SU-DHL-6 (cell line): ENCODE data around the gene NDFIP1.

ENCODE experiments used
- H2AFZ ChIP-seq: fragments of 200-600 bp; sonication (generic); 2 replicates; pipeline ENCODE4 v1.6.1; 2014; ENCODE audit warnings: low read depth, mild to moderate bottlenecking, moderate library complexity, mixed read lengths, antibody characterized with exemption, low read length; ENCODE audit not compliant: severe bottlenecking
- H3F3A ChIP-seq: fragments of 200-600 bp; shearing (Covaris generic); 2 replicates; pipeline ENCODE4 v1.6.0; 2016; ENCODE audit warnings: antibody characterized with exemption, mild to moderate bottlenecking; ENCODE audit not compliant: insufficient read depth
- H3K27ac ChIP-seq: fragments of 200-600 bp; sonication (generic); 2 replicates; pipeline ENCODE4 v1.5.1; 2016; ENCODE audit warnings: low read depth, mild to moderate bottlenecking, low read length, moderate library complexity, mixed read lengths
- H3K27me3 ChIP-seq: fragments of 200-600 bp; sonication (generic), shearing (Covaris generic); 2 replicates; pipeline ENCODE4 v1.6.0; 2014; ENCODE audit warnings: mild to moderate bottlenecking, low read length
- H3K36me3 ChIP-seq: fragments of 200-600 bp; sonication (generic); 2 replicates; pipeline ENCODE4 v1.6.1; 2014; ENCODE audit warnings: mild to moderate bottlenecking, low read length, mixed read lengths
- H3K4me2 ChIP-seq: fragments of 300-600, 200-600 bp; shearing (Covaris generic), sonication (generic); 2 replicates; pipeline ENCODE4 v1.6.0; 2014; ENCODE audit warnings: low read length, low read depth, mild to moderate bottlenecking; ENCODE audit not compliant: poor library complexity, severe bottlenecking
- H3K4me3 ChIP-seq: fragments of 200-600 bp; sonication (generic); 2 replicates; pipeline ENCODE4 v1.5.1; 2014; ENCODE audit warnings: antibody characterized with exemption, low read length, mild to moderate bottlenecking, mixed read lengths; ENCODE audit not compliant: insufficient read depth, poor library complexity, severe bottlenecking
- H3K79me2 ChIP-seq: fragments of 200-600 bp; sonication (generic); 2 replicates; pipeline ENCODE4 v1.6.1; 2014; ENCODE audit warnings: mild to moderate bottlenecking, low read length, moderate library complexity; ENCODE audit not compliant: insufficient read depth
- H3K9ac ChIP-seq: fragments of 200-600 bp; sonication (generic); 2 replicates; pipeline ENCODE4 v1.7.0; 2014; ENCODE audit warnings: mild to moderate bottlenecking, low read length
- H3K9me2 ChIP-seq: fragments of 200-600 bp; sonication (generic); replicated peaks from 2 replicates; pipeline ENCODE4 v1.6.1; 2014; ENCODE audit warnings: low read length; ENCODE audit not compliant: insufficient read depth
- H3K9me3 ChIP-seq: fragments of 200-600 bp; sonication (generic); 2 replicates; pipeline ENCODE4 v1.6.1; 2014; ENCODE audit warnings: low read length, mixed read lengths; ENCODE audit not compliant: insufficient read depth
- H4K20me1 ChIP-seq: fragments of 200-600 bp; sonication (generic); 2 replicates; pipeline ENCODE4 v1.6.1; 2014; ENCODE audit warnings: low read depth, mild to moderate bottlenecking, antibody characterized with exemption, low read length, moderate library complexity, mixed read lengths
- EZH2phosphoT487 ChIP-seq: fragments of 200-600 bp; sonication (generic), shearing (Covaris generic); conservative IDR thresholded peaks from 2 replicates; pipeline ENCODE4 v1.6.1; 2018; ENCODE audit warnings: mild to moderate bottlenecking, antibody characterized with exemption, low read length, moderate library complexity, mixed read lengths
- TF ChIP-seq, protein P1 (sequence below): fragments of 200-600 bp; sonication (generic); IDR thresholded peaks from one replicate; pipeline ENCODE4 v1.5.1; 2017; ENCODE audit warnings: antibody characterized with exemption, mild to moderate bottlenecking, low read length, moderate library complexity; ENCODE audit not compliant: insufficient read depth, poor library complexity, severe bottlenecking

Gene NDFIP1

GRCh38 chr5:142074006-142074405 is 34.6 kb upstream of the NDFIP1 start:
- H3K79me2 ChIP-seq, result no peaks in the 10 kb centered on the region
- TF ChIP-seq, protein P1, sequence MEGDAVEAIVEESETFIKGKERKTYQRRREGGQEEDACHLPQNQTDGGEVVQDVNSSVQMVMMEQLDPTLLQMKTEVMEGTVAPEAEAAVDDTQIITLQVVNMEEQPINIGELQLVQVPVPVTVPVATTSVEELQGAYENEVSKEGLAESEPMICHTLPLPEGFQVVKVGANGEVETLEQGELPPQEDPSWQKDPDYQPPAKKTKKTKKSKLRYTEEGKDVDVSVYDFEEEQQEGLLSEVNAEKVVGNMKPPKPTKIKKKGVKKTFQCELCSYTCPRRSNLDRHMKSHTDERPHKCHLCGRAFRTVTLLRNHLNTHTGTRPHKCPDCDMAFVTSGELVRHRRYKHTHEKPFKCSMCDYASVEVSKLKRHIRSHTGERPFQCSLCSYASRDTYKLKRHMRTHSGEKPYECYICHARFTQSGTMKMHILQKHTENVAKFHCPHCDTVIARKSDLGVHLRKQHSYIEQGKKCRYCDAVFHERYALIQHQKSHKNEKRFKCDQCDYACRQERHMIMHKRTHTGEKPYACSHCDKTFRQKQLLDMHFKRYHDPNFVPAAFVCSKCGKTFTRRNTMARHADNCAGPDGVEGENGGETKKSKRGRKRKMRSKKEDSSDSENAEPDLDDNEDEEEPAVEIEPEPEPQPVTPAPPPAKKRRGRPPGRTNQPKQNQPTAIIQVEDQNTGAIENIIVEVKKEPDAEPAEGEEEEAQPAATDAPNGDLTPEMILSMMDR, result no peak
- TF ChIP-seq EZH2phosphoT487, result no peak

DNA sequence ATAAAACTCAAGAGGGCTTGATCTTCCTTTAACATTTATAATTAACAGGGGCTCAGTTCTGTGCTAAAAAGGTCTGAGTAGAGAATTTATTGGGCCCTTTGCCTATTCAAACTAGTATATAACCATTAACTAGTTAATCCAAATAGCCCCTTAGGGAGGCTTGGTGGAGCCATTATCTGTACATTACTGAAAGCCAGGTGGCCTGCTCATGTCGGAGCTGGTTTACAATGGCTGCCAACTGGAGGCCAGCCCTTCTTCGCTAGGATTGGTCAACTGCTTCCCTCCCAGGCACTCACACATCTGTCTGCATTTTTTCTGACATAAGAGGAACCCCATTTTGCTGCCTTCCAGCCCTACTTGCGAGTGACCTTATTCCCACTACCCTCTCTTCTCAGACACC is 30.4 kb upstream of the NDFIP1 start:
- no peaks in the 10 kb centered on the region for H3K36me3 ChIP-seq
- no peaks in the 10 kb centered on the region for H3K27me3 ChIP-seq
- TF ChIP-seq EZH2phosphoT487, result no peak
- TF ChIP-seq, protein P1, result no peak
- H3K79me2 ChIP-seq, result no peaks in the 10 kb centered on the region
- H4K20me1 ChIP-seq, result no peaks in the 10 kb centered on the region
- no peak overlapping the region for H3K27ac ChIP-seq
- no peak overlapping the region for H3K4me2 ChIP-seq
- H3K9me2 ChIP-seq, result no peaks in the 10 kb centered on the region
- H3K4me3 ChIP-seq, result no peak overlapping the region
- no peak overlapping the region for H3K9ac ChIP-seq
- H3F3A ChIP-seq, result no peaks in the 10 kb centered on the region
- H3K9me3 ChIP-seq, result no peaks in the 10 kb centered on the region
- no peak overlapping the region for H2AFZ ChIP-seq

More at GRCh38 chr5:142074006-142074405, 34.6 kb upstream of the NDFIP1 start:
- Histone ChIP-seq H3K27me3 (no peaks in the 10 kb centered on the region), H3K9me2 (no peaks in the 10 kb centered on the region), H3K4me3 (no peak overlapping the region), H4K20me1 (no peaks in the 10 kb centered on the region), H3K36me3 (no peaks in the 10 kb centered on the region), H3F3A (no peaks in the 10 kb centered on the region), H3K9ac (no peak overlapping the region), H2AFZ (no peak overlapping the region), H3K27ac (no peak overlapping the region), H3K4me2 (no peak overlapping the region), H3K9me3 (no peaks in the 10 kb centered on the region)

DNA sequence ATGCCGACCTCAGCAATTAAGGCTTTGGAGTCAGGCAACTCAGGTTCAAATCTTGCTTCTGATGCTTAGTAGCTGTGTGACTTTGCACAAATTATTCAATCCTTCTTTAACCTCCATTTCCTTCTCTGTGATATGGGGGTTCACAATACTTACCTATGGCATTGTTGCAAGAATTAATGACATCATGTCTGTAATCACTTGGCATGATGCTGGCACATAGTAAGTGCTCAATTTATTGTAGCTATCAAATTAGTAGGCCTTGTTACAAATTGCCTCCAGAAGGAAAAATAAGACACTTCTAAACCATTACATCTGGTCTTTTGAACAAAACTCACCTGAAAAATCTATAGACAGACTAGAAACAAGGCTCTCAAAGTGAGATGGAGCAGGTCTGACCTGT is 29.9 kb upstream of the NDFIP1 start:
- Histone ChIP-seq H3K9me2 (no peaks in the 10 kb centered on the region), H3K4me3 (no peak overlapping the region), H4K20me1 (no peaks in the 10 kb centered on the region), H3K9me3 (no peaks in the 10 kb centered on the region), H3F3A (no peaks in the 10 kb centered on the region), H2AFZ (no peak overlapping the region), H3K27ac (no peak overlapping the region), H3K9ac (no peak overlapping the region), H3K4me2 (no peak overlapping the region), H3K27me3 (no peaks in the 10 kb centered on the region), H3K36me3 (no peaks in the 10 kb centered on the region), H3K79me2 (no peaks in the 10 kb centered on the region)
- TF ChIP-seq, protein P1, result no peak
- TF ChIP-seq EZH2phosphoT487, result no peak

- Histone ChIP-seq H3K36me3 (no peaks in the 10 kb centered on the region), H2AFZ (no peak overlapping the region), H3K27me3 (no peaks in the 10 kb centered on the region), H3K9me2 (no peaks in the 10 kb centered on the region), H3K4me3 (no peak overlapping the region), H3K9me3 (no peaks in the 10 kb centered on the region), H4K20me1 (no peaks in the 10 kb centered on the region), H3K27ac (no peak overlapping the region), H3F3A (no peaks in the 10 kb centered on the region), H3K79me2 (no peaks in the 10 kb centered on the region), H3K4me2 (no peak overlapping the region), H3K9ac (no peak overlapping the region)
- TF ChIP-seq, protein P1, result no peak
Measured at GRCh38 chr5:142079306-142079721, 29.3 kb upstream of the NDFIP1 start.
